ENCODE measurements around the gene DUSP7.
A peak's percentile ranks its signal among the peaks of the same experiment; 100 is the strongest.
"Not testable (repeated sequence)": the region's sequence is repeated elsewhere in the genome, so short reads cannot be mapped to it uniquely, and the experiment has no call there.

Gene DUSP7

GRCh38 chr3:52044869-52045619 lies 11.3 kb downstream of the DUSP7 start:
- TF ChIP-seq ZFX (IDR thresholded peaks at IDR 0.05; ENCODE audit: borderline replicate concordance) (no peak), CTCF (IDR thresholded peaks at IDR 0.05) (no peak)
- H3K27ac ChIP-seq, result no peak overlapping the region

GRCh38 chr3:52043750-52044149 lies 12.6 kb downstream of the DUSP7 start:
- TF ChIP-seq CTCF (IDR thresholded peaks at IDR 0.05) (no peak), ZFX (IDR thresholded peaks at IDR 0.05; ENCODE audit: borderline replicate concordance) (no peak)
- H3K27ac ChIP-seq, result no peak overlapping the region

- H3K27ac ChIP-seq, result not testable (repeated sequence)
Observed at GRCh38 chr3:52043039-52043438, 13.3 kb downstream of the DUSP7 start.

- no peak overlapping the region for H3K27ac ChIP-seq
- TF ChIP-seq CTCF (IDR thresholded peaks at IDR 0.05) (peak; percentile 24; the same call in 1 of the 2 replicates), ZFX (IDR thresholded peaks at IDR 0.05; ENCODE audit: borderline replicate concordance) (no peak)
Observed at GRCh38 chr3:52041118-52041731, 15.1 kb downstream of the DUSP7 start.

GRCh38 chr3:52040600-52040999 lies 15.8 kb downstream of the DUSP7 start:
- H3K27ac ChIP-seq, result no peak overlapping the region
- TF ChIP-seq CTCF (IDR thresholded peaks at IDR 0.05) (no peak), ZFX (IDR thresholded peaks at IDR 0.05; ENCODE audit: borderline replicate concordance) (no peak)

- TF ChIP-seq ZFX (IDR thresholded peaks at IDR 0.05; ENCODE audit: borderline replicate concordance), result no peak
- H3K27ac ChIP-seq, result no peak overlapping the region
Observed at GRCh38 chr3:52039846-52040245, 16.5 kb downstream of the DUSP7 start.

DNA sequence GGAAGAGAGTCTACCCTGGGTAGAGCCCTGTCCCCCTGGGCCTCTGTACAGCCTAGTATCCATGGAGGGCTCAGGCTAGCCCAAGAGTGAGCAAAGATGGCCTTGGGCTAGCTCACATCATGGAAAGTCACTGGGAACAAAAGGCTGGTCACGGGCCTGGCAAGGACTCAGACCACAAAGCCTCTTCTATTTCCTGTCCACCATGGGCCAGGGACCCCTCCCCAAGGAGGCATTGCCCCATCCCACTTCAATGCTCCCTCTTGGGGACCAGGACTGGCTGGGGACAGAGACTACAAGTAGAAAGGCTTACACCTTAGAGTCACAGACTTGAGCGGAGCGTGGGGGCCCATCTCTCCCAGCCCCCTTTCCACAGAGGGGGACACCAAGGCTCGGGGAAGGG lies 16.9 kb downstream of the DUSP7 start:
- TF ChIP-seq CTCF (IDR thresholded peaks at IDR 0.05) (no peak), ZFX (IDR thresholded peaks at IDR 0.05; ENCODE audit: borderline replicate concordance) (no peak)
- H3K27ac ChIP-seq, result no peak overlapping the region

DNA sequence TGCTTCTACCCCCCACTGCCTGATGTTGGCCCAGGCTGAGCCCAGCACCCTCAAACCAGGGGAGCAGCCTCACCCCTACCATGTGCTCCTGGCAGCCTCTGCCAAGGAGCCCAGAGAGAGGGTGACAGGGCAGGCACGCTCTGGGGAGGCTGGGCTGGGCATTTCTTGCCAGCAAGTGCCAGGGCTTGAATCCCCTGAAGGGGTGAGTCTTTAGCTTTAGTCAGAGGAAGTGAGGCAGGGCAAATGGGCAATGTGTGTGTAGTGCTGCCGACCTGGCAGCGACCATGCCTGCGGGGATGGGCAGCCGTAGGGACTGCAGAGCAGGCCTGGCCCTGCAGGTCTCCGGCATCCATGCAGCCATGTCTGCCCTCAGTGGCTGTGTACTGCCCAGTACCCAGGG lies 18.1 kb downstream of the DUSP7 start:
- H3K27ac ChIP-seq, result no peak overlapping the region
- TF ChIP-seq CTCF (IDR thresholded peaks at IDR 0.05) (no peak), ZFX (IDR thresholded peaks at IDR 0.05; ENCODE audit: borderline replicate concordance) (no peak)

Data from 22Rv1 (cell line).